ENCODE results near the gene CKAP2.

GRCh38 chr13:52454459-52454819 is 839 bp upstream of the CKAP2 start:
- TF ChIP-seq CTCF (IDR thresholded peaks at IDR 0.05) (no peak), POLR2A (IDR thresholded peaks at IDR 0.05) (no peak)
